Endothelial cell of umbilical vein (primary cell): ENCODE results near the gene CRLF1. TPM values are rescaled to one million over a fixed set of nuclear protein-coding genes. Genes with fewer than 3 reads are reported as not detected.

Experiments
- BruUV-seq: library from RNA; stranded (reverse); fragments of 400-500 nt; replicated peaks from 2 replicates; lab custom pipeline; 2021; lab: Mats Ljungman, UMichigan
- CTCF ChIA-PET: fragments of 300-600, 350-600 bp; sonication (Branson Sonifier 250); formaldehyde crosslinking; loops from one replicate; lab custom pipeline; 2021; ENCODE audit warnings: antibody characterized with exemption, inconsistent platforms; lab: Charles Lee
- POLR2A ChIA-PET: fragments of 300-600, 350-600 bp; sonication (Branson Sonifier 250); formaldehyde crosslinking; loops from one replicate; lab custom pipeline; 2021; ENCODE audit warnings: antibody characterized with exemption, inconsistent platforms; lab: Charles Lee
- DNase-seq: peaks from one replicate; pipeline ENCODE4 v3.0.0-alpha.2; 2011; ENCODE audit warnings: low read depth, low spot score
- FAIRE-seq: peaks from 2 replicates; lab custom pipeline; 2011; peaks lifted over from hg19 to GRCh38; lab: Jason Lieb, UNC
- H2AFZ ChIP-seq: 2 replicates; pipeline ENCODE4 v1.6.0; 2012; ENCODE audit warnings: low read depth, low read length, control low read depth, inconsistent platforms
- H3K27ac ChIP-seq: 2 replicates; pipeline ENCODE4 v1.5.1; 2011; ENCODE audit warnings: low read depth, mild to moderate bottlenecking, control low read depth, low read length, moderate library complexity; ENCODE audit not compliant: insufficient read depth
- H3K27me3 ChIP-seq, 2 experiments: 2 replicates each; pipeline versions ENCODE4 v1.6.0 to v1.6.1; 2011; ENCODE audit warnings: low read length in 2 of 2, mixed read lengths in 1 of 2; ENCODE audit not compliant: control insufficient read depth in 2 of 2, insufficient read depth in 2 of 2
- H3K36me3 ChIP-seq, 2 experiments: 2 replicates in 1 of 2; 3 replicates in 1 of 2; pipeline ENCODE4 v1.5.1; 2011; ENCODE audit warnings: low read length in 2 of 2, mild to moderate bottlenecking in 1 of 2, moderate library complexity in 1 of 2; ENCODE audit not compliant: control insufficient read depth in 2 of 2, insufficient read depth in 2 of 2; ENCODE audit errors: extremely low read depth in 1 of 2
- H3K4me1 ChIP-seq: 3 replicates; pipeline ENCODE4 v1.5.1; 2011; ENCODE audit warnings: mild to moderate bottlenecking, low read length; ENCODE audit not compliant: control insufficient read depth, insufficient read depth; ENCODE audit errors: extremely low read depth
- H3K4me2 ChIP-seq: 2 replicates; pipeline ENCODE4 v1.6.1; 2011; ENCODE audit warnings: low read length, control low read depth, mixed read lengths; ENCODE audit not compliant: insufficient read depth
- H3K4me3 ChIP-seq, 3 experiments: fragments of 200-600 bp in 1 of 3; sonication (generic), shearing (Covaris generic) in 1 of 3; replicated peaks in 1 of 3; 2 replicates each; pipeline ENCODE4 v1.5.1; 2011 to 2016; ENCODE audit warnings: control low read depth in 3 of 3, low read length in 3 of 3, mild to moderate bottlenecking in 2 of 3, inconsistent platforms in 1 of 3, low read depth in 1 of 3, moderate library complexity in 1 of 3; ENCODE audit not compliant: insufficient read depth in 1 of 3
- H3K79me2 ChIP-seq: 2 replicates; pipeline ENCODE4 v1.6.0; 2012; ENCODE audit warnings: low read length, inconsistent platforms; ENCODE audit not compliant: control insufficient read depth, insufficient read depth
- H3K9ac ChIP-seq: replicated peaks from 2 replicates; pipeline ENCODE3; 2011; ENCODE audit warnings: low read length, control low read depth; ENCODE audit not compliant: insufficient read depth; ENCODE audit errors: extremely low read depth
- H3K9me1 ChIP-seq: replicated peaks from 3 replicates; pipeline ENCODE4 v1.6.0; 2011; ENCODE audit warnings: mild to moderate bottlenecking, low read length; ENCODE audit not compliant: control insufficient read depth, insufficient read depth; ENCODE audit errors: extremely low read depth
- H3K9me3 ChIP-seq: replicated peaks from 2 replicates; pipeline ENCODE4 v1.5.1; 2012; ENCODE audit warnings: low read length, inconsistent platforms; ENCODE audit not compliant: control insufficient read depth, insufficient read depth
- H4K20me1 ChIP-seq: replicated peaks from 2 replicates; pipeline ENCODE3; 2011; ENCODE audit warnings: mild to moderate bottlenecking, low read length; ENCODE audit not compliant: control insufficient read depth, insufficient read depth; ENCODE audit errors: extremely low read depth
- EZH2 ChIP-seq: IDR thresholded peaks from 2 replicates; pipeline ENCODE4 v1.6.1; 2012; ENCODE audit warnings: borderline replicate concordance, low read depth, mild to moderate bottlenecking, moderate library complexity, low read length, inconsistent platforms; ENCODE audit not compliant: severe bottlenecking
- FOS ChIP-seq: IDR thresholded peaks from 2 replicates; pipeline ENCODE4 v1.6.1; 2011; ENCODE audit warnings: mild to moderate bottlenecking, low read length, moderate library complexity, borderline replicate concordance; ENCODE audit not compliant: insufficient read depth
- GATA2 ChIP-seq: IDR thresholded peaks from 2 replicates; pipeline ENCODE4 v1.7.0; 2011; ENCODE audit warnings: low read depth, mild to moderate bottlenecking, moderate library complexity, mixed read lengths, low read length; ENCODE audit not compliant: insufficient read length, insufficient read depth
- JUN ChIP-seq: IDR thresholded peaks from 2 replicates; pipeline ENCODE4 v1.6.1; 2011; ENCODE audit warnings: borderline replicate concordance, low read depth; ENCODE audit not compliant: insufficient read length, insufficient read depth
- MYC ChIP-seq: IDR thresholded peaks from one replicate; pipeline ENCODE4 v1.6.1; 2011; ENCODE audit warnings: mild to moderate bottlenecking, low read depth, low read length
- POLR2A ChIP-seq: IDR thresholded peaks from 2 replicates; pipeline ENCODE4 v1.6.1; 2012; ENCODE audit warnings: low read depth, mild to moderate bottlenecking, control low read depth, low read length
- POLR2AphosphoS5 ChIP-seq: IDR thresholded peaks from 2 replicates; pipeline ENCODE4 v1.6.1; 2012; ENCODE audit warnings: low read depth, mild to moderate bottlenecking, control low read depth, low read length, moderate library complexity; ENCODE audit not compliant: insufficient read depth
- dilution Hi-C: fragments of 300-500 bp; cut with MboI; formaldehyde crosslinking; loops from one replicate; pipeline ENCODE4 v1.15.0; 2019; ENCODE audit warnings: low sequenced_read_pairs; ENCODE audit not compliant: extremely low pct_ligation_motif_present
- intact Hi-C: fragments of 100-400 bp; cut with micrococcal nuclease; formaldehyde crosslinking; loops from one replicate; pipeline ENCODE4 v1.10.0; 2022
- polyA plus RNA-seq, 4 experiments: library from polyadenylated mRNA; depleted of rRNA in 3 of 4; stranded (reverse) in 3 of 4; unstranded in 1 of 4; fragments of >200 nt; gene quantifications; 2 replicates each; pipeline versions ENCODE4 v1.2.1 to v1.2.3, GENCODE V29; 2011 to 2012; ENCODE audit warnings: missing spikeins in 1 of 4
- total RNA-seq: library from RNA; stranded (reverse); gene quantifications from 2 replicates; pipeline ENCODE4 v1.2.3, GENCODE V29; 2021
- TF ChIP-seq, protein P1 (sequence below), 2 donors: IDR thresholded peaks; 1 replicate in 1 of 2; 2 replicates in 1 of 2; pipeline ENCODE4 v1.5.1; 2011; ENCODE audit warnings: low read length in 2 of 2, mild to moderate bottlenecking in 2 of 2, moderate library complexity in 2 of 2, control low read depth in 1 of 2, inconsistent platforms in 1 of 2, low read depth in 1 of 2; ENCODE audit not compliant: insufficient read depth in 1 of 2; ENCODE audit errors: extremely low read depth in 1 of 2
- TF ChIP-seq, protein P2 (sequence below): IDR thresholded peaks from 2 replicates; pipeline ENCODE4 v1.6.1; 2011; ENCODE audit not compliant: insufficient read depth, insufficient read length

The CRLF1 gene
- total and polyA plus RNA-seq, 2 donors (not counting 3 experiments of a cell fraction or from before 2014, with no cell fraction given): 0.18 TPM; not detected in 1

DNA sequence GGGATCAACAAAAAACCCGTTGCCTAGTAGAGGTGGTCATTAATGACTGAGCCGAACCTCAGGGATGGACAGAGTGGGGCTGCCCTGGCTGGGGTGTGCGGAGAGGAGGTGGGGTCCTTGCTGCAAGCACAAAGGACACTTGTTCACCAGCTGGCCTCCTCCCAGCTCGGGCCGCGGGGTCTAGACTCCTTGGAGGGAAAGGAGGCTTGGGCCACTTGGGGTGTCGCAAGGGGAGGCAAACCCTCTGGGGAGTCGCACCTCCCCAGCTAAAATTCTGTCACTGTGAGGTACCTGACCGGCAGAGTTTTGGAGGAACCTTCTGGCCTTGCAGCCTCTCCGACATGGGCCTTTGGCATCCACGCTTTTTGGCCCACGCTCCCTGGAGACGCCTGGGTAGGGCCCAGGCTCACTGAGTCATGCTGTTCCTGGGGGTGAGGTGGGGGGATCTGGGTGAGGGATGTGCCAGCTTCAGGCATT, 38.5 kb upstream of the CRLF1 start:
- Histone ChIP-seq H3K4me1 (peaks cover 16% of the 10 kb centered on the region), H3K9ac (no peak overlapping the region), H3K9me1 (no peaks in the 10 kb centered on the region), H3K27ac (no peak overlapping the region), H3K27me3 (no peaks in the 10 kb centered on the region), H2AFZ (no peak overlapping the region), H3K36me3 (no peaks in the 10 kb centered on the region), H3K4me2 (no peak overlapping the region), H3K9me3 (no peaks in the 10 kb centered on the region), H3K79me2 (no peaks in the 10 kb centered on the region), H3K4me3 (no peak overlapping the region), H4K20me1 (no peaks in the 10 kb centered on the region)
- DNase-seq: no peak
- dilution Hi-C loops: no loop called here
- ChIA-PET POLR2A (no interaction called here), CTCF (no interaction called here)
- BruUV-seq: no TSS peak
- intact Hi-C loops: loop anchor here (5.0 kb wide), 1 partner anchor 43 kb away; no protein-coding TSS in a partner anchor
- no peak for TF ChIP-seq POLR2AphosphoS5
- TF ChIP-seq JUN: no peak
- no peak for TF ChIP-seq FOS
- TF ChIP-seq MYC: no peak
- no peak for TF ChIP-seq POLR2A
- TF ChIP-seq, protein P1, sequence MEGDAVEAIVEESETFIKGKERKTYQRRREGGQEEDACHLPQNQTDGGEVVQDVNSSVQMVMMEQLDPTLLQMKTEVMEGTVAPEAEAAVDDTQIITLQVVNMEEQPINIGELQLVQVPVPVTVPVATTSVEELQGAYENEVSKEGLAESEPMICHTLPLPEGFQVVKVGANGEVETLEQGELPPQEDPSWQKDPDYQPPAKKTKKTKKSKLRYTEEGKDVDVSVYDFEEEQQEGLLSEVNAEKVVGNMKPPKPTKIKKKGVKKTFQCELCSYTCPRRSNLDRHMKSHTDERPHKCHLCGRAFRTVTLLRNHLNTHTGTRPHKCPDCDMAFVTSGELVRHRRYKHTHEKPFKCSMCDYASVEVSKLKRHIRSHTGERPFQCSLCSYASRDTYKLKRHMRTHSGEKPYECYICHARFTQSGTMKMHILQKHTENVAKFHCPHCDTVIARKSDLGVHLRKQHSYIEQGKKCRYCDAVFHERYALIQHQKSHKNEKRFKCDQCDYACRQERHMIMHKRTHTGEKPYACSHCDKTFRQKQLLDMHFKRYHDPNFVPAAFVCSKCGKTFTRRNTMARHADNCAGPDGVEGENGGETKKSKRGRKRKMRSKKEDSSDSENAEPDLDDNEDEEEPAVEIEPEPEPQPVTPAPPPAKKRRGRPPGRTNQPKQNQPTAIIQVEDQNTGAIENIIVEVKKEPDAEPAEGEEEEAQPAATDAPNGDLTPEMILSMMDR (IDR thresholded peaks at IDR 0.05; ENCODE audit: extremely low read depth in 1 of 2, insufficient read depth in 1 of 2, low read depth in 1 of 2, low read length in 2 of 2): no peak
- no peak for TF ChIP-seq EZH2
- TF ChIP-seq, protein P2, sequence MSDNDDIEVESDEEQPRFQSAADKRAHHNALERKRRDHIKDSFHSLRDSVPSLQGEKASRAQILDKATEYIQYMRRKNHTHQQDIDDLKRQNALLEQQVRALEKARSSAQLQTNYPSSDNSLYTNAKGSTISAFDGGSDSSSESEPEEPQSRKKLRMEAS: no peak
- TF ChIP-seq GATA2: no peak
- FAIRE-seq: no peak
